Left ventricle myocardium inferior (tissue), 1 donor: ENCODE measurements around the gene MN1. TPM values are rescaled to one million over a fixed set of nuclear protein-coding genes. Genes with fewer than 3 reads are reported as not detected.

Experiments
- DNase-seq: peaks from one replicate; pipeline ENCODE4 v3.0.0-alpha.2; 2020
- H3K27ac ChIP-seq: fragments of 200-600 bp; replicated peaks from 2 replicates; pipeline ENCODE4 v1.8.0; 2021
- H3K27me3 ChIP-seq: fragments of 200-600 bp; 2 replicates; pipeline ENCODE4 v1.8.0; 2021; ENCODE audit warnings: low read depth
- H3K36me3 ChIP-seq: fragments of 200-600 bp; 2 replicates; pipeline ENCODE4 v1.8.0; 2021
- H3K4me1 ChIP-seq: fragments of 200-600 bp; 2 replicates; pipeline ENCODE4 v1.8.0; 2021
- H3K4me3 ChIP-seq: fragments of 200-600 bp; 2 replicates; pipeline ENCODE4 v1.8.0; 2021; ENCODE audit warnings: mild to moderate bottlenecking, moderate library complexity
- H3K9me3 ChIP-seq: fragments of 200-600 bp; replicated peaks from 2 replicates; pipeline ENCODE4 v1.8.0; 2021
- CTCF ChIP-seq: fragments of 200-600 bp; IDR thresholded peaks from 2 replicates; pipeline ENCODE4 v1.8.0; 2021; ENCODE audit warnings: antibody characterized with exemption, mild to moderate bottlenecking, borderline replicate concordance
- intact Hi-C: fragments of 100-400 bp; cut with micrococcal nuclease; formaldehyde crosslinking; loops from one replicate; pipeline ENCODE4 v1.11.0; 2022
- total RNA-seq: library from RNA; stranded (reverse); fragmentation: NEBNext Ultra II Directional; extraction: Animal tissue kit (Norgen Biotek cat#: 25700); gene quantifications from one replicate; pipeline ENCODE4 v1.2.1, GENCODE V29; 2021
- donor health status: DM: no; HTN: yes; CAD: no; lungs with severe emphysema.

Gene MN1
- total RNA-seq, 1 donor from 2014 or later, result 7.7 TPM

- DNase-seq, result no peak
- no peak for TF ChIP-seq CTCF
Measured at GRCh38 chr22:27755521-27756211, 45.9 kb downstream of the MN1 start.

DNA sequence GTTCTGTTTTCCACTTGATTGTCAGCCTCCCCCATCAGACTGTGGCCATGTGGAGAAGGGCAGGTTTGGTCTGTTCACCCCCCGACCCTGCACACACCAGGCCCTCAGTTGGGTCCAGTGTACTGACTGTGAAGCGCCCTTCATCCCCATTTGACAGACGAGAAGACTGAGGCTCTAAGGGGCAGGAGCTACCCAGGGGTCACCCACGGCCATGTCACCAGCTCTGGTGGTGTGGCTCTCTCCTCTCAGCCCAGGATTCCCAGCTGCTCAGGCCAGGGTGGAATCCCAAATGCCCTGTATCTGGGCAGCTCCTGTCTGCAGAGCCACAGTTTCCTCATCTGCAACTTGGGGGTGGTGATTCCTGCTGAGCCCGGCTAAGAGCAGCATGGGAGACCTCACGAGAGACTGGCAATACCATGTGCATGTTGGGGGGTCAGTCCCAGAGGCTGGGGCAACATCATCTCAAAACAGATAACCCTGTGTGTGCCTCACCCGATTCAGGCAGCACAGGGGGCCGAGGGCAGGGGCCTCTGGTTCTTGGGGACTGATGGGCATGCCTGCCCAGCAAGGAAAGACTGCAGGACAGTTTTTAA, 46.6 kb downstream of the MN1 start:
- Histone ChIP-seq H3K4me3 (no peak overlapping the region), H3K9me3 (no peaks in the 10 kb centered on the region), H3K27ac (peak overlapping the region; percentile 72), H3K27me3 (no peaks in the 10 kb centered on the region), H3K4me1 (peaks cover 44% of the 10 kb centered on the region), H3K36me3 (no peaks in the 10 kb centered on the region)
- intact Hi-C loops, result no loop called here
- TF ChIP-seq CTCF, result no peak
- DNase-seq, result no peak

More at GRCh38 chr22:27755521-27756211, 45.9 kb downstream of the MN1 start:
- Histone ChIP-seq H3K27me3 (no peaks in the 10 kb centered on the region), H3K4me1 (peaks cover 38% of the 10 kb centered on the region), H3K27ac (no peak overlapping the region), H3K4me3 (no peak overlapping the region), H3K36me3 (no peaks in the 10 kb centered on the region), H3K9me3 (no peaks in the 10 kb centered on the region)
- intact Hi-C loops, result no loop called here

DNA sequence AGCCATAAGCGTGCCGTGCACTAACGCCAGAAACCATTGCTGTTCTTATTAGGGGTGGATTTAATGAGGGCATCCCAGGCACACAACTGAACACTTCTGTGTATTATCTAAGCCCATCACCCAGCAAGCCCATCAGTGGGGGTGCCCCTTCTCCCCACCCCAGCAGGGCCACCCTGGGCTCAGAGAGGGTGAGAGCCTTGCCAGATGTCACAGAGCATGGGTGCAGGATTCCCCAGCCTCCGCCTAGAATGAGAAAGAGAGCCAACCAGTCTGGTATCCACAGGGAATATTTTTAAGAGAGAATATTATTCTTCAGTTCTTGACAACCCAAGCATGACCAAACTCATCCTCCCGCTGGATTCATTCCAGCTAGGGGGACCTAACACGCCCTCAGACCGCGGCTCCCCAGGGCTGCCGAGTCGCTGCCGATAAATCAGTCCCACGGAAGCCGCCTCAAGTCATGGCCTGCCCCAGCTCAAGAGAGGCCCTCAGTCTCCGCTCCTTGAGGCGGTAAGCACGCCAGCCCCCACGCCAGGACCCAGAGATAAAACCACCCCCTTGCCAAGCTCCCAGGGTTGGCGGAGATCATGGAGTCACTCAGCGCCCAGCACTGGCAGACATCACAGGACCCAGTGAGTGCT, 47.2 kb downstream of the MN1 start:
- intact Hi-C loops, result no loop called here
- H3K27ac ChIP-seq, result peak overlapping the region; percentile 72
- TF ChIP-seq CTCF, result no peak
- peaks cover 51% of the 10 kb centered on the region for H3K4me1 ChIP-seq
- H3K9me3 ChIP-seq, result no peaks in the 10 kb centered on the region
- no peak overlapping the region for H3K4me3 ChIP-seq
- no peaks in the 10 kb centered on the region for H3K36me3 ChIP-seq
- no peak for DNase-seq
- no peaks in the 10 kb centered on the region for H3K27me3 ChIP-seq

DNA sequence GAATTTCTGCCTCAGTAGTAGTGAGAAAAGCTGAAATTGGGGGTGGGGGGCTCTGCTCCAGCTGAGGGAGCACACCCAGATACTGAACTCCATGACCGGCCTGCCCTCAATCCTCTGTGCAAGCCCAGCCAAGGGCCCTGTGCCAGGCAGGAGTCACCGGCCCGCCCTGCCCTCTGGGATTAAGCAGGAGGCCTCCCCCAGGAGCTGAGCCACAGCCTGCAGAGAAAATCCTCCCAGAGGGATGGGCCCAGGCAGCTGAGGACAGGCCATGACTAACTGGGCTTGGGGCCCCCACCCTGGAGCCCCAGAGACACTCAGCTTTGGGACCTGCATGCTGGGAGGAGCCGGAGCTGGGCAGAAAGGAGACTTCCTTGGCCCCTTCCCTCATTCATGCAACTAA, 48.8 kb downstream of the MN1 start:
- Histone ChIP-seq H3K4me3 (no peak overlapping the region), H3K9me3 (no peaks in the 10 kb centered on the region), H3K27ac (peak overlapping the region; percentile 72), H3K36me3 (no peaks in the 10 kb centered on the region), H3K4me1 (peaks cover 58% of the 10 kb centered on the region), H3K27me3 (no peaks in the 10 kb centered on the region)
- intact Hi-C loops, result no loop called here
- no peak for TF ChIP-seq CTCF
- peak; percentile 77 for DNase-seq

DNA sequence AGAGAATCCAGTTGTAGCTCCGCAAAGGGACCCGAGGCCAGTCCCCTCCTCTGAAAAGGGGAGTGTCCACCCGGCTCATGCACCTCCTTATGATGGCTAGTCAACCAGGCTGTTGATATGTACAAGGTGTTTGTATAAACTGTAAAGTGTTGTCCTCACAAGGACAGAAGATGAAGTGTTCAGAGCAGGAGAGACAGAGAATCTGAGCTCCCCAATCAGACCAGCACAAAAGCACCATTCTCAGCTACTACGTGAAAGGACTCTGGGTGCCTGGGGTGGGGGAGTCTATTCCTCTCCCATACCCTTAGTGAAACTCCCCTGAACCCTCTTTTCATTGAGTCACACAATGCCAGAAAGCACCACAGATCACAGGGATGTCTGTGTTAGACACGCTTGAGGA, 49.4 kb downstream of the MN1 start:
- intact Hi-C loops, result no loop called here
- Histone ChIP-seq H3K4me3 (no peak overlapping the region), H3K27me3 (no peaks in the 10 kb centered on the region), H3K36me3 (no peaks in the 10 kb centered on the region), H3K27ac (peak overlapping the region; percentile 72), H3K4me1 (peaks cover 58% of the 10 kb centered on the region), H3K9me3 (no peaks in the 10 kb centered on the region)
- no peak for TF ChIP-seq CTCF
- DNase-seq, result no peak
